ENCODE data around the gene POU3F1. TPM values are rescaled to one million over a fixed set of nuclear protein-coding genes. Genes with fewer than 3 reads are reported as not detected.
A peak's percentile ranks its signal among the peaks of the same experiment; 100 is the strongest.
"Not testable (repeated sequence)": the region's sequence is repeated elsewhere in the genome, so short reads cannot be mapped to it uniquely, and the experiment has no call there.

Gene POU3F1
- total RNA-seq, 4 donors from 2014 or later = 0.20 TPM; not detected in 3

GRCh38 chr1:38037221-38037939, 9.2 kb downstream of the POU3F1 start:
- H3K4me1 ChIP-seq = no peaks in the 10 kb centered on the region
- H3K9me3 ChIP-seq = no peaks in the 10 kb centered on the region
- peaks cover 55% of the 10 kb centered on the region for H3K27me3 ChIP-seq
- H3K4me3 ChIP-seq = no peak overlapping the region
- TF ChIP-seq EP300 (IDR thresholded peaks at IDR 0.05) (no peak), POLR2AphosphoS5 (IDR thresholded peaks at IDR 0.05) (no peak), POLR2A (IDR thresholded peaks at IDR 0.05) (no peak), CTCF (IDR thresholded peaks at IDR 0.05) (peak in 1 of 4 experiments; percentile 11)
- no peak for ATAC-seq
- no peaks in the 10 kb centered on the region for H3K36me3 ChIP-seq
- WGBS, 2 donors (ENCODE audit: low coverage in 1 of 2) = 39 to 79% methylated on average over 3 to 5 of the region's 5 CpGs
- no peak overlapping the region for H3K27ac ChIP-seq

GRCh38 chr1:38034871-38035270, 11.7 kb downstream of the POU3F1 start:
- peaks cover 30% of the 10 kb centered on the region for H3K27me3 ChIP-seq
- 83 to 100% methylated on average over 1 to 2 of the region's 13 CpGs for WGBS, 2 donors (ENCODE audit: low coverage in 1 of 2)
- peaks cover 3 to 12% (median 8%) of the 10 kb centered on the region in 3 donors for H3K4me1 ChIP-seq
- TF ChIP-seq POLR2A (IDR thresholded peaks at IDR 0.05) (no peak), EP300 (IDR thresholded peaks at IDR 0.05) (no peak), POLR2AphosphoS5 (IDR thresholded peaks at IDR 0.05) (no peak), CTCF (IDR thresholded peaks at IDR 0.05) (no peak)
- no peak for ATAC-seq
- H3K27ac ChIP-seq = no peak overlapping the region
- H3K9me3 ChIP-seq = no peaks in the 10 kb centered on the region
- H3K4me3 ChIP-seq = no peak overlapping the region
- H3K36me3 ChIP-seq = no peaks in the 10 kb centered on the region

- ATAC-seq = not testable (repeated sequence)
- WGBS, 2 donors (ENCODE audit: low coverage in 1 of 2) = 100% methylated on average over 1 to 2 of the region's 2 CpGs
- peaks cover 3 to 29% (median 18%) of the 10 kb centered on the region in 3 donors for H3K4me1 ChIP-seq
Observed at GRCh38 chr1:38032992-38033391, 13.6 kb downstream of the POU3F1 start.

GRCh38 chr1:38031513-38031866, 15.1 kb downstream of the POU3F1 start:
- peaks cover 0 to 17% of the 10 kb centered on the region in 2 donors for H3K36me3 ChIP-seq
- ATAC-seq = no peak
- no peaks in the 10 kb centered on the region for H3K9me3 ChIP-seq
- TF ChIP-seq POLR2A (IDR thresholded peaks at IDR 0.05) = no peak
- no peak for TF ChIP-seq POLR2AphosphoS5 (IDR thresholded peaks at IDR 0.05)
- no peak for TF ChIP-seq CTCF (IDR thresholded peaks at IDR 0.05)
- no peak for TF ChIP-seq EP300 (IDR thresholded peaks at IDR 0.05)
- WGBS, 2 donors (ENCODE audit: low coverage in 1 of 2) = 66 to 68% methylated on average over 2 to 4 of the region's 4 CpGs
- H3K27me3 ChIP-seq = peaks cover 5% of the 10 kb centered on the region
- no peak overlapping the region for H3K4me3 ChIP-seq
- peaks cover 3 to 29% (median 18%) of the 10 kb centered on the region in 3 donors for H3K4me1 ChIP-seq
- H3K27ac ChIP-seq = no peak overlapping the region

More at GRCh38 chr1:38032992-38033391, 13.6 kb downstream of the POU3F1 start:
- not testable (repeated sequence) for H3K9me3 ChIP-seq, H3K4me3 ChIP-seq, H3K36me3 ChIP-seq, H3K27ac ChIP-seq
- H3K27me3 ChIP-seq = peaks cover 11% of the 10 kb centered on the region

- no peak overlapping the region for H3K27ac ChIP-seq
- peaks cover 3 to 29% (median 18%) of the 10 kb centered on the region in 3 donors for H3K4me1 ChIP-seq
- peaks cover 5% of the 10 kb centered on the region for H3K27me3 ChIP-seq
- peaks cover 0 to 24% of the 10 kb centered on the region in 2 donors for H3K36me3 ChIP-seq
- TF ChIP-seq CTCF (IDR thresholded peaks at IDR 0.05) (no peak), POLR2A (IDR thresholded peaks at IDR 0.05) (no peak), EP300 (IDR thresholded peaks at IDR 0.05) (no peak), POLR2AphosphoS5 (IDR thresholded peaks at IDR 0.05) (no peak)
- no peak for ATAC-seq
- no peak overlapping the region for H3K4me3 ChIP-seq
- WGBS, 2 donors (ENCODE audit: low coverage in 1 of 2) = 100% methylated on average over 1 of the region's 17 CpGs; no CpG with 5 or more reads in 1 of the 2 donors
- no peaks in the 10 kb centered on the region for H3K9me3 ChIP-seq
Observed at GRCh38 chr1:38030596-38031512, 15.7 kb downstream of the POU3F1 start.

Data from gastroesophageal sphincter (tissue), 4 donors.